HepG2 (cell line): ENCODE data around the gene SGPL1. TPM values are rescaled to one million over a fixed set of nuclear protein-coding genes. Genes with fewer than 3 reads are reported as not detected.

Experiments
- ATAC-seq: fragments of 200-7000 bp; cut with Tn5 transposase; 3 replicates; pipeline ENCODE4 v1.9.1; 2020; ENCODE audit warnings: mild to moderate bottlenecking, moderate library complexity
- BruUV-seq: library from RNA; stranded (reverse); fragments of 400-500 nt; replicated peaks from 2 replicates; lab custom pipeline; 2021; lab: Mats Ljungman, UMichigan
- CTCF ChIA-PET: fragments of 300-600 bp; formaldehyde crosslinking; extraction: SDS; loops from one replicate; lab custom pipeline; 2021; ENCODE audit warnings: low total read pairs, inconsistent platforms, low intra/inter-chr PET ratio; lab: Yijun Ruan, JAX
- POLR2A ChIA-PET: fragments of 350-600 bp; sonication (Branson Sonifier 250); formaldehyde crosslinking; loops from one replicate; lab custom pipeline; 2020; ENCODE audit warnings: antibody characterized with exemption, inconsistent platforms; lab: Yijun Ruan, JAX
- DNase-seq: peaks from one replicate; pipeline ENCODE4 v3.0.0-alpha.2; 2015; ENCODE audit warnings: low spot score
- FAIRE-seq: peaks from 3 replicates; lab custom pipeline; 2011; peaks lifted over from hg19 to GRCh38; lab: Jason Lieb, UNC
- H2AFZ ChIP-seq: one replicate; pipeline ENCODE4 v1.6.1; 2011; ENCODE audit warnings: low read length, inconsistent platforms
- H3K27ac ChIP-seq: fragments of 300-600 bp; 3 replicates; pipeline ENCODE4 v1.8.0; 2011; ENCODE audit warnings: mixed run types, mild to moderate bottlenecking, mixed read lengths, low read length, inconsistent platforms; ENCODE audit not compliant: insufficient read depth; ENCODE audit errors: extremely low read length
- H3K27me3 ChIP-seq, 2 experiments: fragments of 200-600 bp in 1 of 2; 2 replicates in 1 of 2; 3 replicates in 1 of 2; pipeline versions ENCODE4 v1.6.0 to v1.8.0; 2011; ENCODE audit warnings: low read length in 2 of 2, mild to moderate bottlenecking in 2 of 2, moderate library complexity in 2 of 2, inconsistent platforms in 1 of 2; ENCODE audit not compliant: insufficient read depth in 2 of 2, control insufficient read depth in 1 of 2
- H3K36me3 ChIP-seq, 2 experiments: fragments of 200-600 bp in 1 of 2; replicated peaks in 1 of 2; 2 replicates in 1 of 2; 3 replicates in 1 of 2; pipeline versions ENCODE4 v1.5.1 to v1.8.0; 2011; ENCODE audit warnings: low read length in 2 of 2, inconsistent platforms in 1 of 2; ENCODE audit not compliant: insufficient read depth in 2 of 2, control insufficient read depth in 1 of 2
- H3K4me1 ChIP-seq: 2 replicates; pipeline ENCODE4 v1.5.1; 2012; ENCODE audit warnings: low read length, inconsistent platforms; ENCODE audit not compliant: insufficient read depth
- H3K4me2 ChIP-seq: 2 replicates; pipeline ENCODE4 v1.6.0; 2011; ENCODE audit warnings: low read depth, low read length, inconsistent platforms
- H3K4me3 ChIP-seq, 3 experiments: fragments of 200-600 bp in 1 of 3; sonication (generic), shearing (Covaris generic) in 1 of 3; replicated peaks in 1 of 3; 2 replicates each; pipeline ENCODE4 v1.5.1; 2011 to 2016; ENCODE audit warnings: low read length in 3 of 3, inconsistent platforms in 2 of 3, low read depth in 2 of 3, mild to moderate bottlenecking in 2 of 3, control low read depth in 1 of 3, mixed read lengths in 1 of 3; ENCODE audit not compliant: insufficient read depth in 1 of 3
- H3K79me2 ChIP-seq: one replicate; pipeline ENCODE4 v1.6.1; 2011; ENCODE audit warnings: low read length, inconsistent platforms; ENCODE audit not compliant: insufficient read depth
- H3K9ac ChIP-seq: 2 replicates; pipeline ENCODE4 v1.6.0; 2011; ENCODE audit warnings: mild to moderate bottlenecking, low read depth, low read length, inconsistent platforms; ENCODE audit not compliant: insufficient read depth
- H3K9me3 ChIP-seq: 2 replicates; pipeline ENCODE4 v1.5.1; 2012; ENCODE audit warnings: mild to moderate bottlenecking, low read length
- H4K20me1 ChIP-seq: 2 replicates; pipeline ENCODE4 v1.6.0; 2011; ENCODE audit warnings: inconsistent platforms, mild to moderate bottlenecking, low read length, moderate library complexity; ENCODE audit not compliant: insufficient read depth
- ATF5 ChIP-seq: sonication (generic); formaldehyde crosslinking; IDR thresholded peaks from 2 replicates; pipeline ENCODE4 v1.4.0; 2020; ENCODE audit warnings: mild to moderate bottlenecking, low read depth, missing genetic modification reagents
- DPF2 ChIP-seq: sonication (generic); formaldehyde crosslinking; IDR thresholded peaks from 2 replicates; pipeline ENCODE4 v1.4.0; 2020; ENCODE audit warnings: mild to moderate bottlenecking, low read depth, missing genetic modification reagents, borderline replicate concordance
- ETV6 ChIP-seq: sonication (generic); formaldehyde crosslinking; conservative IDR thresholded peaks from 2 replicates; pipeline ENCODE4 v1.4.0; 2020; ENCODE audit warnings: missing genetic modification reagents
- KDM4B ChIP-seq: sonication (generic); formaldehyde crosslinking; IDR thresholded peaks from 2 replicates; pipeline ENCODE4 v1.4.0; 2020; ENCODE audit warnings: missing genetic modification reagents
- KLF9 ChIP-seq: IDR thresholded peaks from 2 replicates; pipeline ENCODE4 v1.6.1; 2016; ENCODE audit warnings: low read depth
- MAFF ChIP-seq: IDR thresholded peaks from 2 replicates; pipeline ENCODE4 v1.6.1; 2011; ENCODE audit warnings: low read depth, low read length, improper control_type of control experiment
- MYNN ChIP-seq: sonication (generic); formaldehyde crosslinking; IDR thresholded peaks from 2 replicates; pipeline ENCODE4 v1.4.0; 2020; ENCODE audit warnings: mild to moderate bottlenecking, low read depth, missing genetic modification reagents
- NR2F2 ChIP-seq: IDR thresholded peaks from 2 replicates; pipeline ENCODE4 v1.6.1; 2012; ENCODE audit warnings: low read depth, inconsistent platforms, borderline replicate concordance
- POLR2AphosphoS2 ChIP-seq: IDR thresholded peaks from 2 replicates; pipeline ENCODE4 v1.6.1; 2011; ENCODE audit warnings: low read depth, low read length, improper control_type of control experiment
- POLR2AphosphoS5 ChIP-seq: IDR thresholded peaks from 2 replicates; pipeline ENCODE4 v1.6.1; 2012; ENCODE audit warnings: low read depth, low read length
- ZNF205 ChIP-seq: IDR thresholded peaks from 2 replicates; pipeline ENCODE4 v1.6.1; 2018; ENCODE audit warnings: missing biosample characterization, missing genetic modification reagents
- ZNF260 ChIP-seq: sonication (generic); formaldehyde crosslinking; IDR thresholded peaks from 2 replicates; pipeline ENCODE4 v1.4.0; 2020; ENCODE audit warnings: missing genetic modification reagents, low read depth, mild to moderate bottlenecking, borderline replicate concordance
- ZNF264 ChIP-seq: sonication (generic); formaldehyde crosslinking; IDR thresholded peaks from 2 replicates; pipeline ENCODE4 v1.4.0; 2020; ENCODE audit warnings: missing genetic modification reagents
- ZNF33A ChIP-seq: sonication (generic); formaldehyde crosslinking; IDR thresholded peaks from 2 replicates; pipeline ENCODE4 v1.5.1; 2020; ENCODE audit warnings: missing genetic modification reagents, mild to moderate bottlenecking, moderate library complexity, borderline replicate concordance
- ZSCAN22 ChIP-seq: sonication (generic); formaldehyde crosslinking; IDR thresholded peaks from 2 replicates; pipeline ENCODE4 v1.4.0; 2020; ENCODE audit warnings: mild to moderate bottlenecking, missing genetic modification reagents
- WGBS: methylation state at CpG from one replicate; pipeline ENCODE4 v1.1.6; 2017; ENCODE audit warnings: low lambda C conversion rate; 5-methylcytosine and 5-hydroxymethylcytosine counted together
- in situ Hi-C: cut with HindIII; loops from 2 replicates; pipeline ENCODE4 v1.10.0; 2017; ENCODE audit warnings: low pct_unique_long_range_greater_than_20kb; ENCODE audit not compliant: extremely low pct_ligation_motif_present
- intact Hi-C: fragments of 100-400 bp; cut with micrococcal nuclease; formaldehyde crosslinking; loops from one replicate; pipeline ENCODE4 v1.10.0; 2022; ENCODE audit not compliant: unreplicated experiment
- polyA plus RNA-seq, 8 experiments: library from polyadenylated mRNA; depleted of rRNA in 3 of 8; stranded (reverse) in 7 of 8; unstranded in 1 of 8; fragments of >200 nt; fragmentation: Illumina TruSeq in 4 of 8; extraction: Trizol in 4 of 8; gene quantifications; 2 replicates each; pipeline versions ENCODE4 v1.2.1 to v1.2.3, GENCODE V29; 2011 to 2016; ENCODE audit warnings: low read depth in 4 of 8, missing spikeins in 1 of 8, mixed read lengths in 1 of 8; ENCODE audit not compliant: insufficient read depth in 1 of 8
- total RNA-seq, 5 experiments: library from RNA; depleted of rRNA; stranded (reverse); fragments of >200 nt; fragmentation: Illumina TruSeq; extraction: Trizol; gene quantifications; 2 replicates each; pipeline ENCODE4 v1.2.3, GENCODE V29; 2016; ENCODE audit warnings: low read depth in 1 of 5
- TF ChIP-seq, protein P1 (sequence below): sonication (generic); formaldehyde crosslinking; IDR thresholded peaks from 2 replicates; pipeline ENCODE4 v1.4.0; 2020; ENCODE audit warnings: missing genetic modification reagents
- TF ChIP-seq, protein P2 (sequence below): sonication (generic); formaldehyde crosslinking; IDR thresholded peaks from 2 replicates; pipeline ENCODE4 v1.4.0; 2020; ENCODE audit warnings: missing genetic modification reagents

Gene SGPL1
- total and polyA plus RNA-seq, 2 of the 13 experiments (the other 11 are each of a cell fraction or from before 2014, with no cell fraction given) = 17.6 to 25.0 TPM

DNA sequence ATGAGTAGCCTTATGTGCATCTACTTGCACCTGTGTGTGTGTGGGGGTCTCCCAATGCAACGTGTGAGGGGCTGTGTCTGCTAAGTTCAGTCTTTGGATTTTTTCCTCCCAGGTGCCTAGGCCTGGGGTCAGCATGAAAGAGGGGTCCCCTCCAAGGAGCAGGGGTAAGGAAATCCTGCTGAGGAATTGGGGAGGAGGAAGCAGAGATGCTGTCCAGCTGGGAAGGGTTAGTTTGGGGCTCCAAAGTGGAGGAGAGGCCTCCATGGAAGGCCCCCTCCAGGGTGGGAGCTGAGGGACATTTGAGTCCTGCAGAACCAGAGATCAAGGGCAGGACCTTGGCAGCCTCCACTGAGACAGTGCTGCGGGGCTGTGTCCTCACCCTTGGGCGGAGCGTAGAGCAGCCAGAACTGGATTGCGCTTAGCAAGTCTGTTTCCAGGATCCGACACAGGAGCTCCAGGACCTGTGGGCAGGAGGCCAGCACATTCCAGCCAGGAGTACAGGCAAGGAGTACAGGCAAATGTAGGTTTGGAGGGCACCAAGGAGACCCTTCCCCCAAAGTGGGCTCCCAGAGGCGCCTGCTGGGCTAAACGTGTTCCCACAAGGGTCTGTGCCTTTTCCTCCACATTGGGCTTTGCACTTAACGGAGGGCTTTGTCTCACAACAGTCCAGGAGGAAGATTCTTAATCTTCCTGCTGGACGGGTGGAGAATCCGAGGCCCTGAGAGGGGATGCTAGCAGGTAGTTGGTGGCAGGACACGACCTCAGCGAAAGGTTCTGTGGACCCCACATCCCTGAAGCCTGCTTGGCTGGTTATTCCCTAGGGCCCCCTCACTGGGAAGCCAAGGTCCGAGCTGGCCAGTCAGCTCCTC lies 40.7 kb upstream of the SGPL1 start:
- Histone ChIP-seq H3K27me3 (peaks cover 3 to 72% of the 10 kb centered on the region in 2 experiments; a peak in 4 of 5 replicates), H2AFZ (no peak overlapping the region), H3K79me2 (no peaks in the 10 kb centered on the region), H3K27ac (no peak overlapping the region), H3K9me3 (no peaks in the 10 kb centered on the region), H3K36me3 (no peaks in the 10 kb centered on the region), H3K4me2 (no peak overlapping the region), H3K4me3 (no peak overlapping the region), H4K20me1 (no peaks in the 10 kb centered on the region), H3K4me1 (no peaks in the 10 kb centered on the region; the same call in 1 of the 2 replicates), H3K9ac (no peak overlapping the region)
- peak; percentile 57 for ATAC-seq
- peak; percentile 8 for DNase-seq
- WGBS = 13% methylated on average over 6 of the region's 14 CpGs
- in situ Hi-C loops = no loop called here
- CTCF ChIA-PET = no interaction called here
- intact Hi-C loops = no loop called here
- POLR2A ChIA-PET = no interaction called here
- no TSS peak for BruUV-seq
- no peak for FAIRE-seq
- TF ChIP-seq MAFF (no peak), NR2F2 (no peak), ZNF33A (no peak), ZNF260 (CRISPR knock-in tag) (no peak), ZSCAN22 (no peak), ATF5 (CRISPR knock-in tag) (no peak), DPF2 (CRISPR knock-in tag) (no peak), POLR2AphosphoS5 (no peak), MYNN (CRISPR knock-in tag) (no peak), ZNF264 (CRISPR knock-in tag) (no peak), ZNF205 (CRISPR knock-in tag) (no peak), KDM4B (CRISPR knock-in tag) (no peak), ETV6 (no peak), KLF9 (CRISPR knock-in tag) (no peak), POLR2AphosphoS2 (no peak)
- TF ChIP-seq, protein P1, sequence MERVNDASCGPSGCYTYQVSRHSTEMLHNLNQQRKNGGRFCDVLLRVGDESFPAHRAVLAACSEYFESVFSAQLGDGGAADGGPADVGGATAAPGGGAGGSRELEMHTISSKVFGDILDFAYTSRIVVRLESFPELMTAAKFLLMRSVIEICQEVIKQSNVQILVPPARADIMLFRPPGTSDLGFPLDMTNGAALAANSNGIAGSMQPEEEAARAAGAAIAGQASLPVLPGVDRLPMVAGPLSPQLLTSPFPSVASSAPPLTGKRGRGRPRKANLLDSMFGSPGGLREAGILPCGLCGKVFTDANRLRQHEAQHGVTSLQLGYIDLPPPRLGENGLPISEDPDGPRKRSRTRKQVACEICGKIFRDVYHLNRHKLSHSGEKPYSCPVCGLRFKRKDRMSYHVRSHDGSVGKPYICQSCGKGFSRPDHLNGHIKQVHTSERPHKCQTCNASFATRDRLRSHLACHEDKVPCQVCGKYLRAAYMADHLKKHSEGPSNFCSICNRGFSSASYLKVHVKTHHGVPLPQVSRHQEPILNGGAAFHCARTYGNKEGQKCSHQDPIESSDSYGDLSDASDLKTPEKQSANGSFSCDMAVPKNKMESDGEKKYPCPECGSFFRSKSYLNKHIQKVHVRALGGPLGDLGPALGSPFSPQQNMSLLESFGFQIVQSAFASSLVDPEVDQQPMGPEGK = no peak
- TF ChIP-seq, protein P2, sequence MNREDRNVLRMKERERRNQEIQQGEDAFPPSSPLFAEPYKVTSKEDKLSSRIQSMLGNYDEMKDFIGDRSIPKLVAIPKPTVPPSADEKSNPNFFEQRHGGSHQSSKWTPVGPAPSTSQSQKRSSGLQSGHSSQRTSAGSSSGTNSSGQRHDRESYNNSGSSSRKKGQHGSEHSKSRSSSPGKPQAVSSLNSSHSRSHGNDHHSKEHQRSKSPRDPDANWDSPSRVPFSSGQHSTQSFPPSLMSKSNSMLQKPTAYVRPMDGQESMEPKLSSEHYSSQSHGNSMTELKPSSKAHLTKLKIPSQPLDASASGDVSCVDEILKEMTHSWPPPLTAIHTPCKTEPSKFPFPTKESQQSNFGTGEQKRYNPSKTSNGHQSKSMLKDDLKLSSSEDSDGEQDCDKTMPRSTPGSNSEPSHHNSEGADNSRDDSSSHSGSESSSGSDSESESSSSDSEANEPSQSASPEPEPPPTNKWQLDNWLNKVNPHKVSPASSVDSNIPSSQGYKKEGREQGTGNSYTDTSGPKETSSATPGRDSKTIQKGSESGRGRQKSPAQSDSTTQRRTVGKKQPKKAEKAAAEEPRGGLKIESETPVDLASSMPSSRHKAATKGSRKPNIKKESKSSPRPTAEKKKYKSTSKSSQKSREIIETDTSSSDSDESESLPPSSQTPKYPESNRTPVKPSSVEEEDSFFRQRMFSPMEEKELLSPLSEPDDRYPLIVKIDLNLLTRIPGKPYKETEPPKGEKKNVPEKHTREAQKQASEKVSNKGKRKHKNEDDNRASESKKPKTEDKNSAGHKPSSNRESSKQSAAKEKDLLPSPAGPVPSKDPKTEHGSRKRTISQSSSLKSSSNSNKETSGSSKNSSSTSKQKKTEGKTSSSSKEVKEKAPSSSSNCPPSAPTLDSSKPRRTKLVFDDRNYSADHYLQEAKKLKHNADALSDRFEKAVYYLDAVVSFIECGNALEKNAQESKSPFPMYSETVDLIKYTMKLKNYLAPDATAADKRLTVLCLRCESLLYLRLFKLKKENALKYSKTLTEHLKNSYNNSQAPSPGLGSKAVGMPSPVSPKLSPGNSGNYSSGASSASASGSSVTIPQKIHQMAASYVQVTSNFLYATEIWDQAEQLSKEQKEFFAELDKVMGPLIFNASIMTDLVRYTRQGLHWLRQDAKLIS = no peak
